Left lung (tissue), 10 donors: ENCODE results near the gene SDSL. TPM values are rescaled to one million over a fixed set of nuclear protein-coding genes. Genes with fewer than 3 reads are reported as not detected.

Experiments used
- ATAC-seq: fragments of 200-7000 bp; cut with Tn5 transposase; one replicate; pipeline ENCODE4 v1.9.1; 2020; ENCODE audit warnings: moderate library complexity
- DNase-seq, 4 donors: peaks; one replicate each; pipeline ENCODE4 v3.0.0-alpha.2; 2013 to 2020
- H3K27ac ChIP-seq, 2 donors: fragments of 200-600 bp; sonication (generic) in 1 of 2; one replicate each; pipeline versions ENCODE4 v1.5.0 to v1.8.0; 2020 to 2021
- H3K27me3 ChIP-seq, 2 donors: fragments of 200-600 bp; sonication (generic) in 1 of 2; one replicate each; pipeline versions ENCODE4 v1.5.0 to v1.8.0; 2020 to 2021
- H3K36me3 ChIP-seq, 2 donors: fragments of 200-600 bp; sonication (generic) in 1 of 2; one replicate each; pipeline versions ENCODE4 v1.5.0 to v1.8.0; 2020 to 2021
- H3K4me1 ChIP-seq, 2 donors: fragments of 200-600 bp; one replicate each; pipeline ENCODE4 v1.8.0; 2021
- H3K4me3 ChIP-seq, 2 donors: fragments of 200-600 bp; sonication (generic) in 1 of 2; one replicate each; pipeline versions ENCODE4 v1.5.0 to v1.8.0; 2020 to 2021; ENCODE audit warnings: mild to moderate bottlenecking in 1 of 2
- H3K9me3 ChIP-seq, 2 donors: fragments of 200-600 bp; sonication (generic) in 1 of 2; one replicate each; pipeline versions ENCODE4 v1.5.0 to v1.8.0; 2020 to 2021
- CTCF ChIP-seq, 2 donors: fragments of 200-600 bp; sonication (generic) in 1 of 2; IDR thresholded peaks; one replicate each; pipeline versions ENCODE4 v1.5.0 to v1.8.0; 2021; ENCODE audit warnings: antibody characterized with exemption in 2 of 2
- intact Hi-C, 2 donors: fragments of 100-400 bp; cut with DNase I; formaldehyde crosslinking; loops; one replicate each; pipeline versions ENCODE4 v1.11.2 to v1.14.2; 2022
- polyA plus RNA-seq, 6 donors: library from polyadenylated mRNA; unstranded; fragments of 120-200 nt; gene quantifications; one replicate each; pipeline ENCODE4 v1.2.1, GENCODE V29; 2013; ENCODE audit not compliant: insufficient read length in 6 of 6
- total RNA-seq, 2 donors: library from RNA; stranded (reverse); fragmentation: NEBNext Ultra II Directional; extraction: Animal tissue kit (Norgen Biotek cat#: 25700); gene quantifications; one replicate each; pipeline ENCODE4 v1.2.1, GENCODE V29; 2021
- donor health status: DM: no; HTN: yes; CAD: no.
- donor health status: DM: no; HTN: no; CAD: no.

Gene SDSL
- total and polyA plus RNA-seq, 8 donors = 4.2 to 13.8 (median 4.9) TPM

GRCh38 chr12:113463746-113464451, 41.7 kb downstream of the SDSL start:
- Histone ChIP-seq H3K27me3 (peaks cover 79 to 100% of the 10 kb centered on the region in 2 donors), H3K9me3 (no peaks in the 10 kb centered on the region), H3K4me1 (peaks cover 11 to 43% of the 10 kb centered on the region in 2 donors), H3K27ac (no peak overlapping the region), H3K4me3 (no peak overlapping the region), H3K36me3 (no peaks in the 10 kb centered on the region)
- DNase-seq = peak in 1 of 4 donors; percentile 65
- intact Hi-C loops = no loop called here
- no peak for TF ChIP-seq CTCF (IDR thresholded peaks at IDR 0.05)
- ATAC-seq = no peak

- ATAC-seq = no peak
- Histone ChIP-seq H3K27ac (no peak overlapping the region), H3K4me1 (peaks cover 11 to 43% of the 10 kb centered on the region in 2 donors), H3K9me3 (no peaks in the 10 kb centered on the region), H3K36me3 (no peaks in the 10 kb centered on the region), H3K4me3 (no peak overlapping the region), H3K27me3 (peaks cover 84 to 100% of the 10 kb centered on the region in 2 donors)
- intact Hi-C loops = no loop called here
- TF ChIP-seq CTCF (IDR thresholded peaks at IDR 0.05) = no peak
- DNase-seq = no peak
Measured at GRCh38 chr12:113464452-113464775, 42.2 kb downstream of the SDSL start.

- TF ChIP-seq CTCF (IDR thresholded peaks at IDR 0.05) = no peak
Measured at GRCh38 chr12:113464852-113465719, 42.9 kb downstream of the SDSL start.

GRCh38 chr12:113465808-113466453, 43.8 kb downstream of the SDSL start:
- DNase-seq (no peak), ATAC-seq (no peak)
- Histone ChIP-seq H3K27me3 (peaks cover 99 to 100% of the 10 kb centered on the region in 2 donors), H3K27ac (no peak overlapping the region), H3K4me1 (peaks cover 11 to 43% of the 10 kb centered on the region in 2 donors), H3K9me3 (no peaks in the 10 kb centered on the region), H3K36me3 (no peaks in the 10 kb centered on the region), H3K4me3 (no peak overlapping the region)
- intact Hi-C loops = no loop called here
- TF ChIP-seq CTCF (IDR thresholded peaks at IDR 0.05) = no peak

More at GRCh38 chr12:113464852-113465719, 42.9 kb downstream of the SDSL start:
- H3K27me3 ChIP-seq = peaks cover 91 to 100% of the 10 kb centered on the region in 2 donors
- no peaks in the 10 kb centered on the region for H3K36me3 ChIP-seq
- no peak for DNase-seq
- H3K4me1 ChIP-seq = peaks cover 11 to 43% of the 10 kb centered on the region in 2 donors
- H3K27ac ChIP-seq = no peak overlapping the region
- no peaks in the 10 kb centered on the region for H3K9me3 ChIP-seq
- no peak overlapping the region for H3K4me3 ChIP-seq
- ATAC-seq = no peak
- intact Hi-C loops = no loop called here
